Cardiac septum (tissue), 1 donor: ENCODE data around the gene DSC3. TPM values are rescaled to one million over a fixed set of nuclear protein-coding genes. Genes with fewer than 3 reads are reported as not detected.

ENCODE experiments used
- DNase-seq: peaks from one replicate; pipeline ENCODE4 v3.0.0-alpha.2; 2020; ENCODE audit warnings: low spot score
- intact Hi-C: fragments of 100-400 bp; cut with DNase I; formaldehyde crosslinking; loops from one replicate; pipeline ENCODE4 v1.14.0; 2022
- long read RNA-seq: library from polyadenylated mRNA; unstranded; transcript quantifications from one replicate; pipeline ENCODE4 v2.0.0, GENCODE V29; 2021
- total RNA-seq: library from RNA; stranded (reverse); fragmentation: NEBNext Ultra II Directional; extraction: Animal tissue kit (Norgen Biotek cat#: 25700); gene quantifications from one replicate; pipeline ENCODE4 v1.2.1, GENCODE V29; 2021
- donor health status: DM: no; HTN: no; CAD: no.

Gene DSC3
- total RNA-seq: 0.65 TPM
- long read RNA-seq: 0 reads

- intact Hi-C loops: no loop called here
- no peak for DNase-seq
These were observed at the start of gene DSC3 for GRCh38 chr18:31042406-31043181. DSC3 (minus strand) TSS chr18:31042742; CDS start chr18:31042660, 82 bp downstream.

GRCh38 chr18:31091350-31091749 is 48.8 kb upstream of the DSC3 start:
- intact Hi-C loops: loop anchor here (1.0 to 10.0 kb wide), 2 partner anchors 10 to 113 kb away; no protein-coding TSS in a partner anchor
- DNase-seq: no peak

- no peak for DNase-seq
- intact Hi-C loops: no loop called here
These were observed 46.0 kb upstream of the DSC3 start for GRCh38 chr18:31088532-31088931.

GRCh38 chr18:31079973-31080372 is 37.4 kb upstream of the DSC3 start:
- intact Hi-C loops: no loop called here
- no peak for DNase-seq

GRCh38 chr18:31077878-31078277 is 35.3 kb upstream of the DSC3 start:
- DNase-seq: no peak
- intact Hi-C loops: no loop called here

- no peak for DNase-seq
- intact Hi-C loops: no loop called here
These were observed 29.6 kb upstream of the DSC3 start for GRCh38 chr18:31072175-31072574.

- no peak for DNase-seq
- intact Hi-C loops: no loop called here
These were observed 27.7 kb upstream of the DSC3 start for GRCh38 chr18:31070206-31070605.

- intact Hi-C loops: no loop called here
- no peak for DNase-seq
These were observed 23.7 kb upstream of the DSC3 start for GRCh38 chr18:31066266-31066665.

GRCh38 chr18:31065036-31065773 is 22.7 kb upstream of the DSC3 start:
- intact Hi-C loops: no loop called here
- no peak for DNase-seq

- DNase-seq: no peak
- intact Hi-C loops: no loop called here
These were observed 21.6 kb upstream of the DSC3 start for GRCh38 chr18:31064130-31064529.

- intact Hi-C loops: no loop called here
- DNase-seq: no peak
These were observed 19.4 kb upstream of the DSC3 start for GRCh38 chr18:31061945-31062344.

GRCh38 chr18:31058897-31059296 is 16.4 kb upstream of the DSC3 start:
- no peak for DNase-seq
- intact Hi-C loops: no loop called here

- no peak for DNase-seq
- intact Hi-C loops: no loop called here
These were observed 15.4 kb upstream of the DSC3 start for GRCh38 chr18:31057917-31058316.

GRCh38 chr18:31057051-31057450 is 14.5 kb upstream of the DSC3 start:
- DNase-seq: no peak
- intact Hi-C loops: no loop called here

GRCh38 chr18:31056296-31056695 is 13.8 kb upstream of the DSC3 start:
- no peak for DNase-seq
- intact Hi-C loops: no loop called here

GRCh38 chr18:31050635-31051034 is 8.1 kb upstream of the DSC3 start:
- intact Hi-C loops: no loop called here
- no peak for DNase-seq

GRCh38 chr18:31049189-31049588 is 6.6 kb upstream of the DSC3 start:
- no peak for DNase-seq
- intact Hi-C loops: no loop called here

- intact Hi-C loops: no loop called here
- no peak for DNase-seq
These were observed 5.7 kb upstream of the DSC3 start for GRCh38 chr18:31048216-31048615.

GRCh38 chr18:31046916-31047315 is 4.4 kb upstream of the DSC3 start:
- intact Hi-C loops: no loop called here

GRCh38 chr18:31045599-31045998 is 3.1 kb upstream of the DSC3 start:
- no peak for DNase-seq

More at GRCh38 chr18:31046916-31047315, 4.4 kb upstream of the DSC3 start:
- no peak for DNase-seq

GRCh38 chr18:31044926-31045325 is 2.4 kb upstream of the DSC3 start:
- intact Hi-C loops: no loop called here
- DNase-seq: no peak

More at GRCh38 chr18:31045599-31045998, 3.1 kb upstream of the DSC3 start:
- intact Hi-C loops: no loop called here
